Smooth muscle cell (in vitro differentiated cells): ENCODE measurements around the gene FERMT1. TPM values are rescaled to one million over a fixed set of nuclear protein-coding genes. Genes with fewer than 3 reads are reported as not detected.

Experiments used
- DNase-seq: peaks from one replicate; lab custom pipeline; 2025; ENCODE audit not compliant: unreplicated experiment; lab: John Stamatoyannopoulos, UW
- H2AFZ ChIP-seq: fragments of 200-600 bp; sonication (generic); 2 replicates; pipeline ENCODE4 v1.6.0; 2016; ENCODE audit warnings: antibody characterized with exemption, low read depth, mild to moderate bottlenecking
- H3F3A ChIP-seq: fragments of 200-600 bp; sonication (generic); 2 replicates; pipeline ENCODE4 v1.6.0; 2017; ENCODE audit warnings: antibody characterized with exemption, low read depth
- H3K27ac ChIP-seq: fragments of 200-600 bp; sonication (generic); 2 replicates; pipeline ENCODE4 v1.5.1; 2016; ENCODE audit warnings: low read depth, mild to moderate bottlenecking
- H3K27me3 ChIP-seq: fragments of 200-600 bp; sonication (generic); 2 replicates; pipeline ENCODE4 v1.6.1; 2016; ENCODE audit warnings: low read depth, mild to moderate bottlenecking
- H3K36me3 ChIP-seq: fragments of 200-600 bp; sonication (generic); 2 replicates; pipeline ENCODE4 v1.5.1; 2016; ENCODE audit warnings: low read depth
- H3K4me1 ChIP-seq: fragments of 200-600 bp; sonication (generic); 2 replicates; pipeline ENCODE4 v1.5.1; 2016; ENCODE audit warnings: low read depth
- H3K4me2 ChIP-seq: fragments of 200-600 bp; sonication (generic); 2 replicates; pipeline ENCODE4 v1.6.0; 2016; ENCODE audit warnings: mild to moderate bottlenecking
- H3K4me3 ChIP-seq: fragments of 200-600 bp; sonication (generic); 2 replicates; pipeline ENCODE4 v1.5.1; 2016; ENCODE audit warnings: mild to moderate bottlenecking
- H3K79me2 ChIP-seq: fragments of 200-600 bp; sonication (generic); 2 replicates; pipeline ENCODE4 v1.6.0; 2016; ENCODE audit warnings: low read depth, mild to moderate bottlenecking
- H3K9ac ChIP-seq: fragments of 200-600 bp; sonication (generic); 2 replicates; pipeline ENCODE4 v1.6.0; 2016; ENCODE audit warnings: low read depth
- H3K9me3 ChIP-seq: fragments of 200-600 bp; sonication (generic); replicated peaks from 2 replicates; pipeline ENCODE4 v1.5.1; 2016; ENCODE audit warnings: low read depth
- H4K20me1 ChIP-seq: fragments of 200-600 bp; sonication (generic); 2 replicates; pipeline ENCODE4 v1.6.0; 2016; ENCODE audit warnings: low read depth
- CTCF ChIP-seq: fragments of 200-600 bp; sonication (generic); IDR thresholded peaks from 2 replicates; pipeline ENCODE4 v1.5.1; 2017; ENCODE audit warnings: borderline replicate concordance, mild to moderate bottlenecking, antibody characterized with exemption; ENCODE audit not compliant: insufficient read depth, poor library complexity, severe bottlenecking
- WGBS: methylation state at CpG from one replicate; pipeline ENCODE4 v1.1.7; 2016; ENCODE audit warnings: low lambda C conversion rate; 5-methylcytosine and 5-hydroxymethylcytosine counted together
- polyA plus RNA-seq: library from polyadenylated mRNA; unstranded; fragments of >200 nt; fragmentation: Nextera tagmentation; extraction: Ambion mirVana; gene quantifications from 2 replicates; pipeline ENCODE4 v1.2.1, GENCODE V29; 2016
- total RNA-seq: library from RNA; depleted of rRNA; stranded (reverse); fragments of >200 nt; gene quantifications from 2 replicates; pipeline ENCODE4 v1.2.3, GENCODE V29; 2014

FERMT1 gene
- total and polyA plus RNA-seq, 2 experiments from 2014 or later, result 0.79 to 13.8 TPM

- Histone ChIP-seq H3K4me3 (no peak overlapping the region), H3F3A (peaks cover 9% of the 10 kb centered on the region), H3K79me2 (no peaks in the 10 kb centered on the region), H3K36me3 (no peaks in the 10 kb centered on the region), H3K27ac (no peak overlapping the region), H4K20me1 (no peaks in the 10 kb centered on the region), H3K4me1 (peaks cover 8% of the 10 kb centered on the region), H2AFZ (no peak overlapping the region), H3K9me3 (no peaks in the 10 kb centered on the region), H3K27me3 (no peaks in the 10 kb centered on the region), H3K4me2 (no peak overlapping the region), H3K9ac (no peak overlapping the region)
- no peak for TF ChIP-seq CTCF
- 89% methylated on average over 2 of the region's 2 CpGs for WGBS
- DNase-seq, result no peak
Observed at GRCh38 chr20:6126846-6127245, 4.0 kb upstream of the FERMT1 start.

DNA sequence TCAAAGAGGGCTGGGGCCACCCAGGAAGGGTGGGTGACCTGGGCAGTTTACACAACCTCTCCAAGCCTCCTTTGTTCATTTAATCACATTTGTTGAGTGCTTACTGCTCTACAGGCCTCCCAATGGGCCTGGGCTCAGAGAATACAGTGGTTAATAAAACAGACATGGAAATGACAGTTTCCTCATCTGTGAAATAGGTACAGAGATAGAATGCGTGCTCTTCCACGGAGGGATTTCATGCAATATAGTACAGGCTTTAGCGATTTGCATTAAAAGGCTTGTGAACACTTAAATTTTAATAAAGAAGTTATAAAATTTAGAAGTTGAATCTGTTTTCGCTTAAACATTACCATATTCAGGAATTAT, 802 bp upstream of the FERMT1 start:
- WGBS, result 91% methylated on average over 4 of the region's 4 CpGs
- Histone ChIP-seq H3K9me3 (no peaks in the 10 kb centered on the region), H3K4me2 (peak overlapping the region; percentile 100), H3K4me1 (peaks cover 23% of the 10 kb centered on the region), H3K27ac (peak overlapping the region; percentile 64), H3K9ac (peak overlapping the region; percentile 4), H2AFZ (peak overlapping the region; percentile 97), H3F3A (peaks cover 11% of the 10 kb centered on the region), H3K27me3 (no peaks in the 10 kb centered on the region), H3K79me2 (peaks cover 7% of the 10 kb centered on the region), H3K36me3 (no peaks in the 10 kb centered on the region), H4K20me1 (no peaks in the 10 kb centered on the region), H3K4me3 (peak overlapping the region; percentile 67)
- no peak for TF ChIP-seq CTCF
- DNase-seq, result no peak

GRCh38 chr20:6122111-6122872, 538 bp downstream of the FERMT1 start:
- Histone ChIP-seq H3K4me2 (peak overlapping the region; percentile 100), H3K27me3 (no peaks in the 10 kb centered on the region), H3K79me2 (peaks cover 7% of the 10 kb centered on the region), H3F3A (peaks cover 11% of the 10 kb centered on the region), H4K20me1 (no peaks in the 10 kb centered on the region), H3K4me1 (peaks cover 23% of the 10 kb centered on the region), H3K9me3 (no peaks in the 10 kb centered on the region), H3K9ac (no peak overlapping the region), H3K4me3 (peak overlapping the region; percentile 67), H3K36me3 (no peaks in the 10 kb centered on the region), H3K27ac (peak overlapping the region; percentile 64), H2AFZ (peak overlapping the region; percentile 97)
- DNase-seq, result no peak
- 2% methylated on average over 27 of the region's 27 CpGs for WGBS
- TF ChIP-seq CTCF, result no peak

DNA sequence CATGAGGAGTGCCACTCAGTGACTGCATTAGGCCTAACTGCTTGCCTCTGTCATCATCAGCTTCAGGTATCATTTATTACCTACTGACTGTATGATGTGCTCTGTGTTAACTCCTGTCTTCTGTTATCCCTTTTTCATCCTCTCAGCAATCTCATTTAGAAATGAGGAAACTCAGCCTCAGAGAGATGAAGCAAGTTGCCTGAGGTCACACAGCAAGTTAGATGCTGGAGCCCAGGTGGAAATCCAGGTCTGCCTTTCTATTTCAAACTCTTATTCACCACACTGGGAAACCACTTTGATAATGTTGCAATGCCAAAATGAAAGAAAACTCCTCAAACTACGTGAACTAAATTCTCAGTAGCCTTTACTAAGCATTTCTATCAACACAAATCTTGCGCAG, 1.3 kb downstream of the FERMT1 start:
- TF ChIP-seq CTCF, result no peak
- H3K27me3 ChIP-seq, result no peaks in the 10 kb centered on the region
- H3K4me2 ChIP-seq, result peak overlapping the region; percentile 100
- H3K27ac ChIP-seq, result peak overlapping the region; percentile 64
- DNase-seq, result no peak
- peaks cover 11% of the 10 kb centered on the region for H3F3A ChIP-seq
- H3K9me3 ChIP-seq, result no peaks in the 10 kb centered on the region
- H3K9ac ChIP-seq, result no peak overlapping the region
- peaks cover 7% of the 10 kb centered on the region for H3K79me2 ChIP-seq
- peak overlapping the region; percentile 67 for H3K4me3 ChIP-seq
- peaks cover 23% of the 10 kb centered on the region for H3K4me1 ChIP-seq
- WGBS, result 73% methylated on average over 2 of the region's 2 CpGs
- H2AFZ ChIP-seq, result no peak overlapping the region
- no peaks in the 10 kb centered on the region for H4K20me1 ChIP-seq
- H3K36me3 ChIP-seq, result no peaks in the 10 kb centered on the region
